ENCODE data around the gene C19orf44. TPM values are rescaled to one million over a fixed set of nuclear protein-coding genes. Genes with fewer than 3 reads are reported as not detected.
A peak's percentile ranks its signal among the peaks of the same experiment; 100 is the strongest.

C19orf44 gene
- total and polyA plus RNA-seq, 2 experiments from 2014 or later = 2.5 to 5.9 TPM

DNA sequence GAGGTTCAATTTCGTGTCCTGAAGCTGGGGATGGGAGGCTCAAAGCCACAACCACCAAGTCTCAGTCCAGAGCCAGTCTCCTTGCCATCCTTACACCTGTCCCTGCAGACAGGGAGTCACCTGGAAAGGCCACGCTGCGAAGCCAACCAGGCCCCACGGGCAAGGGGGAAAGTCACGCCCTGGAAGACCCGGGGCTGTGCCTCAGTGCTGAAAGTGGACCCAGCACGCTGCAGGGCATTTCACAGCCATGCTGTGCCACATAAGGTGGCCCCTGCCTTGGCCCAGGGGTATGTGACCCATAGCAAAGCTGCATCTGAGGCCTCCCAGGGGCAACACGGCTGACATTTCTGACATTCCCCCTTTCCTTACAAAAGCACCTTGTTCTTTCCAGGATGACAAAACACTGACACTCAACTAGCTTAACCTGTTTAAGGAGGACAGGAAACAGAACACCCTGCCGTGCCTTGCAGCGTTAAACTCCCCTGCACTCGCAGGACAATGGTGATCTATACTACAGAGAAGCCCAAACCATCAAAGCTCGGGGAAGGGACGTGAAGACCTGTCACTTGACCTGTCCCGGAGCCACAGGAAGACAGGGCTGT lies 31.2 kb downstream of the C19orf44 start (continued):
- TF ChIP-seq, protein P1, sequence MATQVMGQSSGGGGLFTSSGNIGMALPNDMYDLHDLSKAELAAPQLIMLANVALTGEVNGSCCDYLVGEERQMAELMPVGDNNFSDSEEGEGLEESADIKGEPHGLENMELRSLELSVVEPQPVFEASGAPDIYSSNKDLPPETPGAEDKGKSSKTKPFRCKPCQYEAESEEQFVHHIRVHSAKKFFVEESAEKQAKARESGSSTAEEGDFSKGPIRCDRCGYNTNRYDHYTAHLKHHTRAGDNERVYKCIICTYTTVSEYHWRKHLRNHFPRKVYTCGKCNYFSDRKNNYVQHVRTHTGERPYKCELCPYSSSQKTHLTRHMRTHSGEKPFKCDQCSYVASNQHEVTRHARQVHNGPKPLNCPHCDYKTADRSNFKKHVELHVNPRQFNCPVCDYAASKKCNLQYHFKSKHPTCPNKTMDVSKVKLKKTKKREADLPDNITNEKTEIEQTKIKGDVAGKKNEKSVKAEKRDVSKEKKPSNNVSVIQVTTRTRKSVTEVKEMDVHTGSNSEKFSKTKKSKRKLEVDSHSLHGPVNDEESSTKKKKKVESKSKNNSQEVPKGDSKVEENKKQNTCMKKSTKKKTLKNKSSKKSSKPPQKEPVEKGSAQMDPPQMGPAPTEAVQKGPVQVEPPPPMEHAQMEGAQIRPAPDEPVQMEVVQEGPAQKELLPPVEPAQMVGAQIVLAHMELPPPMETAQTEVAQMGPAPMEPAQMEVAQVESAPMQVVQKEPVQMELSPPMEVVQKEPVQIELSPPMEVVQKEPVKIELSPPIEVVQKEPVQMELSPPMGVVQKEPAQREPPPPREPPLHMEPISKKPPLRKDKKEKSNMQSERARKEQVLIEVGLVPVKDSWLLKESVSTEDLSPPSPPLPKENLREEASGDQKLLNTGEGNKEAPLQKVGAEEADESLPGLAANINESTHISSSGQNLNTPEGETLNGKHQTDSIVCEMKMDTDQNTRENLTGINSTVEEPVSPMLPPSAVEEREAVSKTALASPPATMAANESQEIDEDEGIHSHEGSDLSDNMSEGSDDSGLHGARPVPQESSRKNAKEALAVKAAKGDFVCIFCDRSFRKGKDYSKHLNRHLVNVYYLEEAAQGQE (IDR thresholded peaks at IDR 0.05; ENCODE audit: unreplicated experiment) = no peak
- TF ChIP-seq JUNB (IDR thresholded peaks at IDR 0.05; ENCODE audit: unreplicated experiment) (no peak), EZH2 (IDR thresholded peaks at IDR 0.05; ENCODE audit: low read depth, unreplicated experiment) (no peak)

DNA sequence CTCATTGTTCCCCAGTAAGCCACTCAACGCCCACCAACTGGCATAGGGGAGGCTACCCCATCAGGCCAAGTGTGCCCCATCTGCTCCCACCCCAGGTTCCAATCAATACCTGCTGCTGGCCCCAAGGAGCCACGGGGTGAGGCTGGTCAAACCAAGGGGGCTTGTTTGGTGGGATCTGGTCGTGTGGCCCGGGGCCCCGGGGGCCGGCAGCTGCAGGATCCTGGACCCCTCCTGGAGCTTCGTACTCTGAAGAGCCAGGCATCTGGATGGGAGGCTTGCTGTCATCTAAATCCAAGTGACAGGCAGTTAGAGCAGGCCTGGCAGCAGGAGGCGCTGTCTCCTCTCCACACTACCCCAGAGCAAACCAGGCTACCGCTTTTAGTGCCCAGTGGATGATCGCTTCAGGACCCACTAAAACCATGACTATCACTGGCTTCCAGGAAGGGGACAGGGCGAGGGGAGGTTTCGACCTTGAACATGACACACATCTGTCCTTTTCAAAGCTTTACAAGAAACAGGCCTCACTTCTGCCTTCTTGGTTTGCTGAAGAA lies 31.9 kb downstream of the C19orf44 start:
- H3K27ac Mint-ChIP-seq = no peak overlapping the region
- Histone ChIP-seq H3K36me3 (ENCODE audit: insufficient read depth) (peaks cover 45% of the 10 kb centered on the region), H3K9me2 (ENCODE audit: insufficient read depth) (no peaks in the 10 kb centered on the region)

More for the DNA sequence above, 31.9 kb downstream of the C19orf44 start:
- Histone ChIP-seq H3K27ac (ENCODE audit: low read depth) (no peak overlapping the region), H3K4me3 (no peak overlapping the region), H3K4me2 (no peak overlapping the region), H3F3A (replicated peaks; ENCODE audit: low read depth) (no peaks in the 10 kb centered on the region), H3K4me1 (ENCODE audit: insufficient read depth) (no peaks in the 10 kb centered on the region), H3K27me3 (ENCODE audit: insufficient read depth) (no peaks in the 10 kb centered on the region), H2AFZ (no peak overlapping the region), H3K79me2 (replicated peaks; ENCODE audit: insufficient read depth) (no peaks in the 10 kb centered on the region), H4K20me1 (replicated peaks; ENCODE audit: insufficient read depth) (peaks cover 18% of the 10 kb centered on the region)
- ATAC-seq = peak; percentile 69
- Mint-ChIP-seq H3K27me3 (ENCODE audit: insufficient read depth, low read depth, poor library complexity) (peaks cover 10% of the 10 kb centered on the region), H3K9me3 (no peaks in the 10 kb centered on the region), H3K4me3 (no peak overlapping the region), H3K36me3 (ENCODE audit: low read depth) (peaks cover 81% of the 10 kb centered on the region), H3K4me1 (no peaks in the 10 kb centered on the region)
- TF ChIP-seq CTCF (conservative IDR thresholded peaks at IDR 0.05; ENCODE audit: low read depth in 2 of 2) (peak; percentile 66 to 73), EZH2 (IDR thresholded peaks at IDR 0.05; ENCODE audit: low read depth, unreplicated experiment) (no peak), CREB1 (CRISPR knock-in tag; IDR thresholded peaks at IDR 0.05; ENCODE audit: low read depth) (no peak), ZNF331 (CRISPR knock-in tag; IDR thresholded peaks at IDR 0.05; ENCODE audit: low read depth) (no peak)
- DNase-seq (ENCODE audit: low spot score) = peak; percentile 53
